22Rv1 (cell line): ENCODE measurements around the gene ULK2.
"Not testable (repeated sequence)": the region's sequence is repeated elsewhere in the genome, so short reads cannot be mapped to it uniquely, and the experiment has no call there.

Experiments
- H3K27ac ChIP-seq: fragments of 450-650 bp; 2 replicates; pipeline ENCODE4 v1.5.1; 2017
- ZFX ChIP-seq: fragments of 450-650 bp; IDR thresholded peaks from 2 replicates; pipeline ENCODE4 v1.6.1; 2017; ENCODE audit warnings: antibody characterized with exemption, borderline replicate concordance
- TF ChIP-seq, protein P1 (sequence below): fragments of 450-650 bp; IDR thresholded peaks from 2 replicates; pipeline ENCODE4 v1.5.1; 2017; ENCODE audit warnings: mild to moderate bottlenecking

Gene ULK2

DNA sequence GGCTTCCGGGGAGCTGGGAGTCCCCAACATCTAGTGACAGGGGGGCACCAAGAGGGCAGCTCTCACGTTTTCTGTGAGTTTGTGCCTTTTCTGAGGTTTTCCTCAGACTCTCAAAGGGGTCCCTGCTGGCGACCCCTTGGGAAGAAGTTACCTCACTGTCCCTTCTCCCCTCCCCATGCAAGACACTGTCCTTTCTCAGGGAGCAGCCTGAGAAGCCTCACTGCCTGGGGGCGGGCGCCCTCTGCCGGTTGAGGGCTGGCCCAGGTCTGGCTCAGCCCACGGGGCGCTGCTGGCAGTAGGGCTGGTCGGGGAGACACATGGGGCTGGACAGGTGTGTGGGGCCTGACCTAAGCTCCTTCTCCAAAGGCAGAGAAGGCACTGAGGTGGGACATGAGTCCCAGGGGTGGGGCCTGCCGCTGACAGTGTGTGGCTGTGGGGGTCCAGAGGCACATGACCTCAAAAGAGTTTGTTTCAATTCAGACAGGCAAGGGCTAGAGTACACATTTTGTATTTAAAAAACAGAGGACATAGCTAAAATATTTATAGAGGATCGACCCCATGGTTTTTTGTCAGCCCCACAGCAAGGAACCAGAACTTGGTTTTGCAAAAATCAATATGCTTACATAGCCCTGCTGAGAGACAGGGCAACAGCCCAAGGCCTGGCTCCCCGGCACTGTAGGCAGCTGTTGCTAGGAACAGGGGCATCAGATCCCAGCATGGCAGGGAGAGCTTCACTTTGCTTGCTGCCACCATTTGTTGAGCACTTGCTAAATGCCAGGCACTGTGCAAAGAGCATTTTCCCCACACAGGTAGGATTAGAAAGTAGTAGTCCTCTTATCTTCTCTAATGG lies 101.1 kb downstream of the ULK2 start:
- H3K27ac ChIP-seq = no peak overlapping the region
- no peak for TF ChIP-seq ZFX
- TF ChIP-seq, protein P1, sequence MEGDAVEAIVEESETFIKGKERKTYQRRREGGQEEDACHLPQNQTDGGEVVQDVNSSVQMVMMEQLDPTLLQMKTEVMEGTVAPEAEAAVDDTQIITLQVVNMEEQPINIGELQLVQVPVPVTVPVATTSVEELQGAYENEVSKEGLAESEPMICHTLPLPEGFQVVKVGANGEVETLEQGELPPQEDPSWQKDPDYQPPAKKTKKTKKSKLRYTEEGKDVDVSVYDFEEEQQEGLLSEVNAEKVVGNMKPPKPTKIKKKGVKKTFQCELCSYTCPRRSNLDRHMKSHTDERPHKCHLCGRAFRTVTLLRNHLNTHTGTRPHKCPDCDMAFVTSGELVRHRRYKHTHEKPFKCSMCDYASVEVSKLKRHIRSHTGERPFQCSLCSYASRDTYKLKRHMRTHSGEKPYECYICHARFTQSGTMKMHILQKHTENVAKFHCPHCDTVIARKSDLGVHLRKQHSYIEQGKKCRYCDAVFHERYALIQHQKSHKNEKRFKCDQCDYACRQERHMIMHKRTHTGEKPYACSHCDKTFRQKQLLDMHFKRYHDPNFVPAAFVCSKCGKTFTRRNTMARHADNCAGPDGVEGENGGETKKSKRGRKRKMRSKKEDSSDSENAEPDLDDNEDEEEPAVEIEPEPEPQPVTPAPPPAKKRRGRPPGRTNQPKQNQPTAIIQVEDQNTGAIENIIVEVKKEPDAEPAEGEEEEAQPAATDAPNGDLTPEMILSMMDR = peak; percentile 98

DNA sequence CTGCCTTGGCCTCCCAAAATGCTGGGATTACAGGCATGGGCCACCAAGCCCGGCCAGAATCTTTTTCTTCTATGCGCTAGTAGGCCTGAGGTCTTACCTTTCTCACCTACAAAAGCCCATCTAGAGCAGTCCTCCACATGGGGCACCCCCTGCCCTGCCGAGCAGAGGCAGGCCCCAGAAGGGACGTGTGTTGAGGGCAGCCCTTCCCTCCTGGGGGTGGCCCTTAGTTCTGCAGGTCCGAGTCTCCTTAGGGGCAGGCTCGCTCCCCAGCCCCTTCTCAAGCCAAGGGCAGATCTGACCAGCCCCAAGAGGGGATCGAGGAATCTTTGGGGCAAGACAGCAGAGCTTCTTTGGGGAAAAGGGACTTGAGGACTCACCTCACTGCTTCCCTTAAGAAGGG lies 101.7 kb downstream of the ULK2 start:
- H3K27ac ChIP-seq = no peak overlapping the region

DNA sequence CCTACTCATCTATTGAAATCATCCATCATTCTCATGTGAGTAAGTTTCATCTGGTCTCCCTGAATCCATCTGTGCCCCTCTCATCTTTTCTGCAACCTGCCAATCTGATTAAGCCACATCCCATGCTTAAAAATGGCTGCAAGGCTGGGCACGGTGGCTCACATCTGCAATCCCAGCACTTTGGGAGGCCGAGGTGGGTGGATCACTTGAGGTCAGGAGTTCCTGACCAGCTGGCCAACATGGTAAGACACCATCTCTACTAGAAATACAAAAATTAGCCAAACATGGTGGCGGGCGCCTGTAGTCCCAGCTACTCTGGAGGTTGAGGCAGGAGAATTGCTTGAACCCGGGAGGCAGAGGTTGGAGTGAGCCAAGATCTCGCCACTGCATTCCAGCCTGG lies 103.7 kb downstream of the ULK2 start:
- H3K27ac ChIP-seq = not testable (repeated sequence)

More for the DNA sequence above, 101.7 kb downstream of the ULK2 start:
- TF ChIP-seq, protein P1 = no peak
- no peak for TF ChIP-seq ZFX

DNA sequence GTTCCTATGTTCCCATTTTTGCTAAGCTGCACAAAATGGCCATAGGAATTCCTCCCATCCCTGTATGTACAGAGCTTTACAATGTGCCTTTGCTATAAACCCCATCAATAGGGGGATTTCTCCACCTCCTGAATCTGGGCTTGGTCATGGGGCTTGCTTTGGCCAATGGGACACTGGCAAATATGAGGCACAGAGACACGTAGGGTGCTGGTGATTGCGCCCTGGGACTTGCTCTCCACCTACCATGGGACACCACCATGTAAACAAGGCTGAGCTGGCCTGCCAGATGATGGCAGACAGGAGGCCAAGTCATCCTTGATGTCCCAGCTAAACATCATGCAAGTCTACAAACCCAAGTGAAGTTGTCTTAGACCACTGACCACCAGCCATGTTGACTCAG lies 104.3 kb downstream of the ULK2 start:
- TF ChIP-seq, protein P1 = no peak
- TF ChIP-seq ZFX = no peak
- no peak overlapping the region for H3K27ac ChIP-seq

DNA sequence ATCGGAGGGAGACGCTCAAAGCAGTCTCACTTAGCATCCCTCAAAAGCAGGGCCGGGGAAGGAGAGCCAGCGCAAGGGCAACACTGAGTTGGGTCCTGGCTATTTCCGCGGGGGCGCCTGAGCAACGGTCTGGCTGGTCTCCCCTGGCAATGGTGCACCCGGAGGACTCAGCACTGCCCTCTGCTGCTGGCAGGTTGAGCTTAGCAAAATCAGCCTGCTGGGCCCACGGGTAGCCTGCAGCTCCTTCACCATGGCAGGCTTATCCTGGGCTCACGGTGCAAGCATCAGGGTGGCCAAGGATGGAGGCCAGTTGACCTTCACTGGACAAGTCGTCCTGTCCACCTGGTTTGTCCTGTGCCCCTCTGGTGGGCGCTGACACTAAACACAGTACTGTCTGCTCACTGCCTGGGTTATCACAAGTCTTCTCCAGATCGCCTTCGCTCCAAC lies 105.2 kb downstream of the ULK2 start:
- H3K27ac ChIP-seq = no peak overlapping the region
- TF ChIP-seq, protein P1 = peak; percentile 92
- no peak for TF ChIP-seq ZFX

DNA sequence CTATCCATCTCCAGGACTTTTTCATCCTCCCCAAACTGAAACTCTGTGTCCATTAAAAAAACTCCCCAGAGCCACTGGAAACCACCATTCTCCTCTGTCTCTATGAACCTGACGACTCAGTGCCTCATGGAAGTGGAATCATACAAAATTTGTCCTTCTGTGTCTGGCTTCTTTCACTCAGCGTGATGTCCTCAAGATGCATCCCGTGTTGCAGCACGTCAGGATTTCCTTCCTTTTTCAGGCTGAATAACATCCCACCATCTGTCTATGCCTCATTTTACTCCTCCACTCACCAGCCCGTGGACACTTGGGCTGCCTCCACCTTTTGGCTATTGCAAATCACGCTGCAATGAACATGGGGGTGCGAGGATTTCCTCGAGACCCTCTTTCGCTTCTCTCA lies 107.0 kb downstream of the ULK2 start:
- TF ChIP-seq ZFX = no peak
- TF ChIP-seq, protein P1 = no peak
- no peak overlapping the region for H3K27ac ChIP-seq

DNA sequence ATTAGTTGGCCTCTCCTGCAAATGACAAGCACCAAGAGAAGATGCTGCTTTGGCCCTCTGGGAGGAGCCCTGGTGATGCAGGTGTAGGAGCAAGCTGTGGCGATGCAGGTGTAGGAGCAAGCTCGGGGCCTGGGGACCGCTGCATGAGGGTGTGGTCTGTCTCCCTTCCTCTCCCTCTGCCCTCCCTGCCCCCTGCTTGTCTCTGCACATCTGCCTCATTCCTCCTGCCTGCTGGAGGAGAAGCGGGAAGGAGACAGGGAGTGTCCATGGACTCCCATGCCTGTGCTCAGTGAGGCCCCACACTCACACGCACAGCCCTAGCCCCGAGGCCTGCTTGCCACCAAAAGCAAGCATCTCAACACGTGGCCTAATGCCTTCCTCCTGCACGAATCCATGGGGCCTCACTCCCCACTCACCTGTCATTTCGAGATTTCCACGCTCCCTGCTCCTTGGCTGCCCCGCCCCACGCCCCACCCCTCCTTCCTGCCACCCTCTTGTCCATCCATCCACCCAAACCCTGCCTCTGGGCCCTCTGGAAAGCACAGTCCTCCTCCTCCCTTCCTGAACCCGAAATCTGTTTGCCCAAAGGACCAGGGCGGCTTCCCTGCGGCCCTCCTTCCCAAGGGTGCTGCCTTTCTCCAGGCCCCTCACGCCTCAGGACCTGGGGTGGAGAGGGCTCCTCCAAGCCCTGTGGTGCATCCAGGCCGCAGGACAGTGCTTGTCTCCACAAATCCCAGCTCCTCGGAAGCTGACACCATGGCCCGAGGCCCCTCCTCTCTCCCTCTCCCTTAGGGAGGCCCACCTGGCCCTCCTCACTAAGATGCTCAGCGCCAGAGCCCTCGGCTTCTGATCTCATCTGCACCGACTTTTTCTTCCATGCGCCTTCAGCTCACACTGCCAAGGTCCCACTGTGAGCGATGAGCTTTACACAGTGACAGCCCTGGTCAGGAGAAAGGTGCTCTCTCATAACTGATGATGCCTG lies 107.9 kb downstream of the ULK2 start:
- no peak overlapping the region for H3K27ac ChIP-seq
- TF ChIP-seq, protein P1 = no peak
- TF ChIP-seq ZFX = no peak
